ENCODE measurements around the gene FHL1.
"Not testable (repeated sequence)": the region's sequence is repeated elsewhere in the genome, so short reads cannot be mapped to it uniquely, and the experiment has no call there.

Gene FHL1

DNA sequence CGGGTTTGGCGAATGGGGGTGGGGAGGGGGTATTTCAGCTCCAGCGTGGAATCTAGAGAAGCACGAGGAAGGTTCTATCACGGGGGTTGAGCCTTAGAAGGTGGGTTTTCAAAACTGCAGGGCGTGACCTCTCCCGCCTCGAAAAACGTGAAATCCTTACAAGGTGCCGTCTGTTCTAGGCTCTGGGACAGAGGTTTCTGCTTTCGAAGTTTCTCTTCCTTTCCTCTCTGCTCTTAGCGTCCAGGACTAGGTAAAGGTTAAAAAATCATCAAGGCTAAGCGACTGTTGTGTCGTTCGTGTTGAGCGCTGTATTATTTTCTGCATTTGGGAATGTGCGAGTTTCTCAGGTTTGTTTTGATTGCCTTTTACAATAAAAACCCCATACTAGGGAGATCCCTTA, 1.1 kb downstream of the FHL1 start:
- no peak for DNase-seq

DNA sequence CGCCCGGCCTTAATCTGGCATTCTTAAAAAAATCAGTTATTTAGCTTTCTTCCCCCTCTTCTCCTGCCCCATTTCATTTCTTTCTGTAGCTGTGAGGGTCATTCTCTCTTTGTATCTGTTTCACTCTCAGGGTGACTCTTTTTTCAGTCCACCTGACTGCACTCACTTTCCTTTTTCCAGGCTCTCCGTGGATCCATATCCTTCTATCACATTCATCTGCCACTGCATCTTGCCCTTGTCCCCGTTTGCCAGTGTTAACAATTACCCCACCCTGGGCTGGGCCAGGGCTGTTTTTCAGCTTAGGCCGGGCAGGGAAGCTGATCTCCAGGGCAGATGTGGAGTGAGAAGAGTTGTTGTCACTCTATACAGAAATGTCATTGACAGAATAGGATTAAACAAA, 7.7 kb downstream of the FHL1 start:
- no peak for DNase-seq

DNA sequence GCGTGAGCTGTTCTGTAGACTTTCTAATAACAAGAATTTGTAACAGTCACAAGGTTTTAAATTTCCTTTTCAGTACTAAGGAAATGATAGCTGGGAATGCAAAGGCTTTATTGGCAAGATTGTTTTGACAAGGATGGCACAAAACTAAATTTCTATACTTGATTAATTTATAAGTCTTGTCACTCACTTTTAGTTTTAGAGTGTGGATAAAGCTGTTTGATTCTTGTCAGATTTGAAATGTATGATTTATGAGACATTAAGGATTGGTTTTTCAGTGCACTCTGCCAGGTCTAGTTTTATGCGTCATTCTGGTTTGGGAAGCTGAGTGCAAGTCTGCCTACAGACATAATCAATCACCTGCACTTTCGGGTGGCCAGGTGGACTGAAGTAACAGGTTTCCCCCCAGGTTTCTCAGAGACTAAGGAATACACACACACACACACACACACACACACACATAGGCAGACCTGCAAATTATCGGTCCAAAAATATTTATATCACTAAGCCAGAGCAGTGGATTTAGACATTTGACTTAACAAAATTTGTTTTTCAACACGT, 9.3 kb downstream of the FHL1 start:
- DNase-seq, result no peak

DNA sequence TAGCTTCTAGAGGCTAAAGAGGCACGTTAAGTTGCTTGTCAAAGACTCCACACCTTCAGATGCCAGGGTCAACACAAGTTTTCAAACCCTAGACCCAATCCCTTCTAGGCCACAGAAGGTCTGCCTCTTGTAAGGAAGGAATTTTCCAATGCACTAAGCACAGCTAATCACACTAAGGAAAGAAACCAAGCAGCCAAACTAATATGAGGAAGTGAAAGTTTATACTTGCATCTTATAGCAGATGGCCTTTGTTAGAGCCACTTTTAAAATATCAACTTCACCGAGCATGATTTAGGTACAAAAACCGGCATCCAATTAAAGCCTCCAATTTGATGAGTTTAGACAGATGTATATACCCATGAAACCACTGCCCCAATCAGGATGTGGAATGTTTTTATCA, 9.9 kb downstream of the FHL1 start:
- DNase-seq, result no peak

DNA sequence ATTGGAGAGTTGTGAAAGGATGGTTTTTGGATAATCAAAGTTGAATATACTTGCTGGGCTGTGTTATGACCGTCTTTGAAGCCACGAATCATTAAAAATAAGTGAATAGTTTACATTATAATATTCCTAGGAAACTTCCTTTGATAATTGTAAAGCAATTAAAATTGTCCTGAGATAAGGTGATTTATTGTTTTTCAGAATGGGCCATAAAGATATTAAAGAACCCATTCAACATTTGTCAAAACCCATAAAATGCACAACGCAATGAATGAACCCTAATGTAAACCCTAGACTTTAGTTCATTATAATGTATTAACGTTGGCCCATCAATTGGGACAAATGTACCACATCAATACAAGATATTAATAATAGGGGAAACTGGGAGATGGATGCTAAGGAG, 11.4 kb downstream of the FHL1 start:
- DNase-seq, result no peak

DNA sequence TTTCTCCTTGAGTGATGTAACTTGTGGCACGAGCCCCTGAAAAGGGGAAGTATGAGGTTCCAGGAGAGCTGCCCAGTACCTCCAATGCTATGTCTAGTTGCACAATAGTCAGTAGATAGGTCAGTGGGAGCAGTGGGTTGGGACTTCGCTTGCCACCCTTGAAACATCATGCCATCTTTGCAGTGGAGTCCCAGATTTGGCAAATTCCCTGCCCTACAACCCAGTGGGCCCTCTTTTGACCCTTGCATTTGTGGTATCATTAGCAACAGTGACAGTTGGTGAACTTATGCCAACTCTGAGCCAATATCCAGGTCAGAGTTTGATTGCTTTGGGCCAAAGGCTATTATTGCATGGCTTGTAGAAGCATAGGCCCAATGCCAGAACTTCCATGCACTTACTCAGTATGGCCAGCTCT, 12.3 kb downstream of the FHL1 start:
- no peak for DNase-seq

DNA sequence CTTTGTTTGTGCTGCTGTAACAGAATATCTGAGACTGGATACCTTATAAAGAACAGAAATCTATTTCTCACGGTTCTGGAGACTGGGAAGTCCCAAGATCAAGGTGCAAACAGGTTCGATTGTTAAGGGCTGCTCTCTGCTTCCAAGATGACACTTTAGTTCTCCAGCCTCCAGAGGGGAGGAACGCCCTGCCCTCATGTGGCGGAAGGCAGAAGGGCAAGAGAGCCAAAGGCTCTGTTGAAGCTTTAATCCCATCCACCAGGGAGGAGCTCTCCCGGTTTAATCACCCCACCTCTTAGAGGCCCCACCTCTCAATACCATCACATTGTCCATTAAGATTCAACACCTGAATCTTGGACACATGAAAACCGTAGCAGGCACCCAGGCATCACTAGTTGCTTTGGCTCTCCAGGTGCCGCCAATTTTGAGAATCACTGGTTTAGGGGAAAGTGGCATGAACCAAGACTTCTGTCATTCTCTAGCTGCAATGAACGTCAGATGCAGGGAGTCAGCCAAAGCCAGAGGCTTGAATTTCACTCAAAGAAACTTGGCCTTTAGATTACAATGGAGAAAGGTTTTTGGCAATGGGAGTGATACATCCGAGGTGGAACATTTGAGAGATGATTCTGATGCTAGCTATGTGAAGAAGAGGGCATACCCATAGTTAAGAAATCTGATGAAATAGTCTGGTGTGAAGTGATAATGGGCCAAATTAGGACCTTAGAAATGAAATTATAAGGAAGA, 15.7 kb downstream of the FHL1 start:
- no peak for DNase-seq

DNA sequence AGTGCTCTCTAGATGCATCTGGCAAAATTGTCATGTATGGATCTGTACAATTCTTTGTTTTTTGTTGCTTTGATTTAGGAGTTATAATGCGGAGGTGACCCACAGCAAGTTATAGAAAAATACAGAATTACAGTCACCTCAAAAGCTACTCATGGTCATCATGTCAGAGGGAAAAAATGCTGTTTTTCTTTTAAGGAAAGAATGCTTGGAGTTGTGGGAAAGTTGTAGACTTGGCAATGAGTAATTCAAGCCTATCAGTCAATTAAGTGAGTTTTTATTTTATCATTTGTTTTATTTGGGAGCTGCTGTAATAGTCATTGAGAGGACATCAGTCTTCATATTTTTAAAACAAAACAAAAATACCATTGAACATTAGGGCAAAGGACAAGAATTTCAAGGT, 16.4 kb downstream of the FHL1 start:
- no peak for DNase-seq

DNA sequence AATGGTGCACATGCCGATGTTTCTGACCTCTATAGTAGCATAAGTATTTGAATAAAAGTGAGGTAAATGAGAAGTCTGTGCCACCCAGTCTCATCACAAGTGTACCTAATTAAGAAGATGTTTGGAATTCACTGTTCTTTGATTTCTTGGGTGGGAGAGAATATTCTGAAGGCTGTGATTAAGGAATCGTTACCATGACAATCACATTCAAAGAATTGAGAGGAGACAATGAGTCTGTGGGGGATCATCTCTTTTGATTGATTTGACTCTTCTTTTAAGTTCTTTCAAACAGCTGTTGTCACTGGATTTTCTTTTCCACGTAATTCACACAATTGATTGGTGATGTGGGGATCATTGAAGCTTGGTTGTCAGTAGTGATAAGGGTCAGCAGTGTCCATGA, 18.1 kb downstream of the FHL1 start:
- no peak for DNase-seq

DNA sequence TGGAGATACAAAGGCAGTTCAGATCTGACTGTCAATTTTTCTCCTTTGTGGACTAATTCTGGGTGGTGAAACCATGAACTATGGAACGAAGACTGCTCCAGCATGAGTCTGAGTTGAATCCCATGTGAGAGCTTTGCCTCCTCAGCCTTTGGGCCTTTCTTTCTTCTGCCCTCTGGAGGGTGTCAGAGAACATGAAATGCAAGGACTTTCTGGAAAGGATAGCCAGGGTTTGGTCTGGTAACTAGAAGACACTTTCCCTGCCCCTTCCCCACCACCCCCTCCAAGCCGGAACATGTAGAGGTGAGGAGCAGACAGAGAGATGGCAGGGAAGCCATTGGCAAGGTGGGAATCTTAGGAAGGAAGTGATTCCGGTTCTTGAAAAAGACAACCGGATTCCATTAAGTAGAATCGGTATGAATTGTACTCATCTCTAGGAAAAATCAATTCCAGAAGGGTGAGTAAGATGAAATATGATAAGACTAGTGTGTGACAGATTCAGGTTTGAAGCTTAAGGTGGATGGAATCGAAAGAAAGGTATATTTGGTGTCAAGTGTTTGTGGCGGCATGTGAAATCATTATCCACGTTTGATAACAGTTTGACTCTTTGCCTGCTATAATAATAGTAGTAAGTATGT, 19.0 kb downstream of the FHL1 start:
- no peak for DNase-seq

DNA sequence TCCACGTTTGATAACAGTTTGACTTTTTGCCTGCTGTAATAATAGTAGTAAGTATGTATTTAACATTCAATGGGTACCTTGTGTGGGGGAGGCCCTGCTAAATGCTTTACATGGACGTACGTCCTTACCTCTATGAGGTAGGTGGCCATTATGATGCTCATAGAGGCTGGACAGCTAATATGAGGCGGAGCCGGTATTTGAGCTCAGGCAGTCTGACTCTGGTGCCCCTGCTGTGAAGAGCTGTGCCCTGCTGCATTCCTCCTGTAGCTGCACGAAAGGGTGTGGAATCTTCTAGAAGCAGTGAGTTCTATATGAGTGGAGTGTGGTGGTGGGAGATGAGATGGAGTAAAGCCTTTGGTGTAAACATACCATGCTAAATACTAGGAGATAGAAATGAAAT, 20.7 kb downstream of the FHL1 start:
- not testable (repeated sequence) for DNase-seq

DNA sequence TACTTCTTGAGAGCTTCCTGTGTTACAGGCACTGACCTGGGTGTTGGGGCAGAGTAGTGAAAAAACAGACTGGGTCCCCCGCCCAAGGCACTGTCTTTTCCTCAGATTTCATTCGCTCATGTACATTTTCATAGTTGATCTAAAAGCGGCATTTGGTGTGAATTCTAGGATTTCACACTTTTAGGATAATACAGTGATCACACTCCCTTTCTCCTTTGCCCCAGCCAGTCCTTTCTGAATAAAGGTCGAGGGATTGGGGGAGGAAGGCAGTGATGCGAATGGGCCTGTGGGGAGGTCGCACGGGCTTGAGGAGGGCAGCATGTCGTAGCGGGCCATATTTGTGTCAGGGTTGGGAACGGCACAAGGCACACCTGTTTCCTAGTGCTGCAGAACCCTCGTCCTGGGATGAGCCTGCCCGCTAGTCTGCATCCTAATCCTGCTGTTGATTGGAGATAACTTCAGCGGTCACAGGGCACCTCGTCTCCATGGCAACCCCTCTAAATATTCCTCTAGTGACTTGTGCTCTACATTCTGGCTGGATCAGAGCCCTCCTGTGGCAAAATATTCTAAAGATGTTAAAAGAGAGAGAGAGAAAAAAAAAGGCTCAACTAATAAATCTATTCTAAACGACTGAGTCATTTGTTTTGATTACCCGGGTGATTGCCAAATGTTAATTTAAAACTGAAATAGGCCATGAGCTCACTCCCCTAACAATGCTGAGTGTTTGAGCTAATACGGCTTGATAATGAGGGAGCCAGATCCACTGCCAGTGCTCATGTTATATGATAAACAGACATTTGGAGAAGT, 21.8 kb downstream of the FHL1 start:
- no peak for DNase-seq

DNA sequence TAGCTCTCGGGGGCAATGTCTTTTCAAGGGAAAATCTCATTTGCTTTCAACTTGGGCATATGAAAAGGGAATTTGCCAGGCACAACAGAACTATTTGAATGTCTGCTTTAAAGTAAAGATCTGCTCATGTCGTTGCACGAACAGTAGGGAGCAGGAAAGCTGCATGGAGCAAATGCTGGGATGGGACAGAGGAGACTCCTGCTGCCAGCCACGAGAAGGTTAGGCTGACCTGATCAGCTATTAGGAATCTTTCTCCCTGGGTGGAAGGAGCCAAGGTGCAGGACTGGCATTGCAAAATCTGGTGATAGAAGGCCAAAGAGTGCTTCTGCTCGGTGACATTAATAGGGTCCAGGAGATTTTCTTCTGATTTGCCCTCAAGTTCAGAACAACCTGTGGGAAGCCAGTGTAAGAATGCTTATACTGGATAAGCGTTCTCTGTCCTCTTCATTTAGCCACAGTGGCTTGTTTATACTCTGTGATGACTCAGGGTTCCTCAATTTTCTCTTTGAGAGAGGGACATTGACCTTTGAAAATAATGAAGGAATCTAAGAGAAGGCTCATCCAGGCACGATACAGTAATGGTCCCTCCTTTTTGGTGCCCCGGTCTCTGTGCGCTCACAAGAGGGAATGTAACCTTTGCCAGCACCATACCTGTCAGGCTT, 22.9 kb downstream of the FHL1 start:
- no peak for DNase-seq

DNA sequence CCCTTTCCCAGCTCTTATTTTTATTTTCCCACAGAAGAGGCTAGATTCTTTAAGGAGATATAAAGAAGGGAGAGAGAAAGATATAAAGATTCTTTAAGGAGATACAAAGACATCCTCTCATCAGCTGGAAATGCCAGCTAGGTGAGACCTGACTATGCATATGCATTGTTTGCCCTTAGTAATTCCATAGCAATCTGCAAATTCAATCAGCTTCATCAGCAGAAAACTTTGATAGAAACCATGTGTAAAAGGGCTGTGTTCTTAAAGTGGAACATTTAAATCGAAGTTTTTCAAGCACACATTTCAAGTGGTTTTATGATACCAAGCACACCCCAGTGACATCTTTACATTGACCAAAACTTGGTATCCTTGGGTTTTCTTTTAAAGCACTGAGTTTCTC, 24.1 kb downstream of the FHL1 start:
- no peak for DNase-seq

DNA sequence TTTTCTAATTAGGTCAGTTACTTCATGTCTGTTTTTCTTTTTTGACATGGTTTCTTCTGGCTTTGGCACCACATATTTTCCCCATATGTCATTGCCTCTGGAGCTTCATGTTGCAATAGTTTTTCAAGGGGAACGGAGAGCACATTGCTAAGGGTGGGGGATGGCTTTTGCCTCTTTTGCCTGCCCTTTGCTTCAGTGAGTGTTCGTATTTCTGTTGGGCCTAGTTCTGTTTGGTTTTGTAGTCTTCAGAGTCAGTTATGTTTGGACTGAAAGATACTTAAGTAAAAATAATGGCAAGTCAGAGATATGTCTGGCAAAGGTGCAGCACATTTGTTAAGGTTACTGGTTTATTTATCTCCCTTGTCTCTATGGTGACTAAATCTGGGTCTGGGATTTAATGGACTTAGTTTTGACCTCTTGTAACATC, 29.1 kb downstream of the FHL1 start:
- no peak for DNase-seq

DNA sequence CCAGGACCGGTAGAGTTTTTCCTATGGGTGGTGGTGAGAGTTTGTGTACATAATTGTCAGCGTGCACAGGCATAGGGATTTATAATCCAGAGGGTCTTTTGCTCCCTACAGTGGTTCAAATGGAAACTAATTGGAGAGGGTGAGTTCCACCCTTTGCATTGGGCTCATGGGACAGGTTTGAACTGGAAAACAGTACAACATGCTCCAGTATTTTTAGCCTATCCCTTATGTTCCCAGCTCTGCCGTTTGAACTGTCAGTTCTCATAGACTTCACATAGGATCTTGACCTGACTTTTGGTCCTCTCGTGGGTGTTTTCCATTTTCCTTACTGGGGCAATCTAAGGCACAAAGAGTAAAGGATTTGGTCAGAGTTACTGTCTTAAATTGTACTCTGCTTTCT, 31.8 kb downstream of the FHL1 start:
- no peak for DNase-seq

DNA sequence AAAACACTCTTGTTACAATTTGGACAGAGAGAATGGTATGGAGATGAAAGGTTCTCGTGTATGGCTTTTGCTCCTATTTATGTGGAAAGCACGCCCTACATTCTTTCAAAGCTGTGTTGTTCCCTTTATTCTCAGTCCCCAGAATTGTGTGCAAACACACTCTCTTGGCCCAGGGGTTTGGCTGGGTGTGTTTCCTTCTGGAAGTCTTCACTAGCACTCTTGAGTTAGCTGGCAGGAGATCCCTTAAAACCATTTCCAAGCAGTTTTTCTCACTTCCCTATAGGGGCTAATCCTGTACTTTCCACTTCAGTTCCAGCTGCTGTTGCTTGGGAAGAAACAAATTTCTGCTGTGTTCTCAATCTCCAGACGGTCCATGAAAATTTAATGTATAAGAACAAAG, 35.1 kb downstream of the FHL1 start:
- DNase-seq, result no peak

DNA sequence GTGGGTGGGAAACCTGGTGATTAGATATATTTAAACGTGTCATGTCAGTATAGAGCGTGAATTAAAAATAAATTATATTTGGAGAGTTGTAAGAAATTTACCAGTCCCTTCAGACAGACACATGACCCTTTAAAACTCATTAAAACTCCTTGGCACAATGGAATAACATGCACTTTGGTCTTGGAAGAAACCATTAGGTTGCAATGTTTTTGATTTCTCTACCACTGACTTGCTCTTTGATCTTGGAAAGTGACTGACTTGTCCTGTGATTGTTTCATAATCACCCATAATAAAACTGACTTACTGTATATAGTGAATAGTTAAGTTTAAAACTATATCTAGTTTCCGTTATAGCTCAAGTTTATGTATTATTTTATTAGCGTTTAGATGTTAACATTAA, 35.8 kb downstream of the FHL1 start:
- DNase-seq, result no peak

DNA sequence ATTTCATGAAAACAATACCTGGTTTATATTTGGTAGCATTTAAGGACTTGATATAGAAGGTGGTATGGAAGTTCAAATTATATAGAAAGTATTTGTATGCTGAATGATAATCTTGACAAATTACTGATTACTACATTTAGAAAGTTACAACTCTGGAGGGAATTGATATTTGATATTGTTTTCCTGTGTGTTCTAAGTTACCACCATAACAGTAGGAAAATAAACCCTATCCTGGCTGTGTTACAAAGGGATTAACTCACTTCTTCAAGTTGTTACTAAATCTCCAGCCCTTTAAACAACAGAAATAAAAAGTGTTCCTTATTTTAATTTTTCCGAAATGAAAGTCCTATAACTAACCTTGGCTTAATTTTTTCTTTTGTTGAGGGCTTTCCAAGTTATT, 36.6 kb downstream of the FHL1 start:
- no peak for DNase-seq

DNA sequence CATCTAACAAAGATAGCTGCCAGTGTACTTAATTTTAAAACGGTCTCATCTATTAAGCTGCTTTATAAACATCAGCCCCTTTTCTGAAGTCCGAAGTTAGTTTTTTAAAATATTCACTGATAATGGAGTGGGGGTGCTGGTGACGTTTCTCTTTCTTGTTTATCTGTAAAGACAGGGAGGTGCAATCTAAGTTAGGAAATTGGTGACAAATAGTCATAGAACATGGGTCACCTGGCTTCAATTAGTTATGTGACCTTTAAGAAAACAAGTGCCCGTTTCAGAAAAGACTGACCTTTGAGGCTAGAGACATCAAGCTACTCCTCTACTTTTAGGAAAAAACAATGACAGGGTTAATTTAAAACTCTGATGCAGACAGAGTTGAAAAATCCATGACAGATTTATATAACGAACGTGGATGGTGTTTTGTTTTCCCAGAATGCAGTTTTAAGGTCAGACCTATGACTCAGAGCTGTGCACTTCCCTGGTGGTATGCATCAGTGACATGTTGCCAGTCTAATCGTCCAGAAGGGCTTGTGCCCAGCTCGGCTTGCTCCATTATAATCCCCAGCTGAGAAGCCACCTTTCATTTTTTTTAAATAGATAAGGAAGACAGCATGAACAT, 38.2 kb downstream of the FHL1 start:
- no peak for DNase-seq

DNA sequence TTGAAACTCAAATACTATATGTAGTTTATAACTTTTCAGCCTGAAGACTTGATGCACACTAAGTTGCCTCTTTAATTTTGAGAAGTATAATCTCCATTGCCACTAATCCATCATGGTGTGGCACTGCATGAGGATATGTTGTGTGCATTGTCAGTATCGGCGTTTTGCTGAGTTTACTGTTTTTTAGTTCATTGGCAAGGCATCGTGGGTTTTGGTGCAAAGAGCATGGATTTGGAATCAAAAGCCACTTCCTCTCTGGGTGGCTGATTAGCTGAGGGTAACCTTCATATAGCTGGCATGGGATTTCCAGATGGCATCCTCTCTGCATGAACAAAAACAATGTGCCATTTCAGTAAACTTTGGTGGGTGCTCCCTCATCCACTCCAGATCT, 38.7 kb downstream of the FHL1 start:
- no peak for DNase-seq

DNA sequence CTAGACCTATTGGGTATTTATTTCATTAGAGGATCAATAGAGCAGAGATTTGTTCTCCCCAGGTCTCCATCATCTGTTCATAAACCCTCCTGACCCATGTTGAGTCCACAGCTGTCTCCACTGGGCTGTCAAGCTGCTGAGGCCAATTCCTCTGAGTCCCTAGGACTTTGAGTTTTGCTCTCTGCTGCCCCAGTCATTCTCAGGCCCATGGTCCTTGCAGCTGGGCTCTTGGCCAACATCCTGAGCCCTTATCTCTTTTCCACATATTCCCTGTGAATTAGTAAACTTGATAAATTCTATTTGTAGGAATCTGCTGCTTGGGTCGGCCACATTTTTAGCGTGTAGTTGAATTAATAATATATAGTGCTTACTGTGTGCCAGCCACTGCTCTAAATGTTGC, 41.9 kb downstream of the FHL1 start:
- DNase-seq, result no peak

Measured in DMS79 (cell line).